C4-2B (cell line): ENCODE measurements around the gene RABL3.
"Not testable (repeated sequence)": the region's sequence is repeated elsewhere in the genome, so short reads cannot be mapped to it uniquely, and the experiment has no call there.

Experiments
- H3K27ac ChIP-seq: fragments of 450-650 bp; 2 replicates; pipeline ENCODE4 v1.5.1; 2017
- ZFX ChIP-seq: fragments of 450-650 bp; IDR thresholded peaks from 2 replicates; pipeline ENCODE4 v1.6.1; 2017
- TF ChIP-seq, protein P1 (sequence below): fragments of 450-650 bp; conservative IDR thresholded peaks from 2 replicates; pipeline ENCODE4 v1.5.1; 2017; ENCODE audit warnings: mild to moderate bottlenecking

Gene RABL3

DNA sequence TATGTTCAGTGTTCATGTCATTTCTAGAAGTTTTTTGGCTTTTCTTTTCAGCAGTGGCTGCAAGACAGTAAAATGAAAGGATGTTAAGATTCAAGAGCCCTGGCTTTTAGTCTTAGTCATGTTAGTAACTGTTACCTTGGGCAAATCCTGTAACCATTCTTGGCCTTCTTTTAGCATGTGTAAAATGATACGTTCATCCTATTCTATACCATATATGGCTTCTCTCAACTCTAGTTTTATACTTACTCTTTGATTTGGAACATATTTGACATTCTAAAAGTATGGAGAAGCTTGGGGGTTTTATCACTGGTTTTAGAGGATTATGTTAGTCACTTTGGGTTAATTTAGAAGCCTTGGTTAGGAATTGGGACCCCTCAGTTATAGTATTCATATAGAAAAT lies 20.3 kb upstream of the RABL3 start:
- TF ChIP-seq ZFX, result no peak
- TF ChIP-seq, protein P1, sequence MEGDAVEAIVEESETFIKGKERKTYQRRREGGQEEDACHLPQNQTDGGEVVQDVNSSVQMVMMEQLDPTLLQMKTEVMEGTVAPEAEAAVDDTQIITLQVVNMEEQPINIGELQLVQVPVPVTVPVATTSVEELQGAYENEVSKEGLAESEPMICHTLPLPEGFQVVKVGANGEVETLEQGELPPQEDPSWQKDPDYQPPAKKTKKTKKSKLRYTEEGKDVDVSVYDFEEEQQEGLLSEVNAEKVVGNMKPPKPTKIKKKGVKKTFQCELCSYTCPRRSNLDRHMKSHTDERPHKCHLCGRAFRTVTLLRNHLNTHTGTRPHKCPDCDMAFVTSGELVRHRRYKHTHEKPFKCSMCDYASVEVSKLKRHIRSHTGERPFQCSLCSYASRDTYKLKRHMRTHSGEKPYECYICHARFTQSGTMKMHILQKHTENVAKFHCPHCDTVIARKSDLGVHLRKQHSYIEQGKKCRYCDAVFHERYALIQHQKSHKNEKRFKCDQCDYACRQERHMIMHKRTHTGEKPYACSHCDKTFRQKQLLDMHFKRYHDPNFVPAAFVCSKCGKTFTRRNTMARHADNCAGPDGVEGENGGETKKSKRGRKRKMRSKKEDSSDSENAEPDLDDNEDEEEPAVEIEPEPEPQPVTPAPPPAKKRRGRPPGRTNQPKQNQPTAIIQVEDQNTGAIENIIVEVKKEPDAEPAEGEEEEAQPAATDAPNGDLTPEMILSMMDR, result no peak
- no peak overlapping the region for H3K27ac ChIP-seq

DNA sequence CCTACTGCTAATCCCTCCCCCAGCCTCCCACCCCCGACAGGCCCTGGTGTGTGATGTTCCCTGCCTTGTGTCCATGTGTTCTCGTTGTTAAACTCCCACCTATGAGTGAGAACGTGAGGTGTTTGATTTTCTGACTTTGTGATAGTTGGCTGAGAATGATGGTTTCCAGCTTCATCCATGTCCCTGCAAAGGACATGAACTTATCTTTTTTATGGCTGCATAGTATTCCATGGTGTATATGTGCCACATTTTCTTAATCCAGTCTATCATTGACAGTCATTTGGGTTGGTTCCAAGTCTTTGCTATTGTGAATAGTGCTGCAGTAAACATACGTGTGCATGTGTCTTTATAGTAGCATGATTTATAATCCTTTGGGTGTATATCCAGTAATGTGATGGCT lies 16.2 kb upstream of the RABL3 start:
- H3K27ac ChIP-seq, result not testable (repeated sequence)

DNA sequence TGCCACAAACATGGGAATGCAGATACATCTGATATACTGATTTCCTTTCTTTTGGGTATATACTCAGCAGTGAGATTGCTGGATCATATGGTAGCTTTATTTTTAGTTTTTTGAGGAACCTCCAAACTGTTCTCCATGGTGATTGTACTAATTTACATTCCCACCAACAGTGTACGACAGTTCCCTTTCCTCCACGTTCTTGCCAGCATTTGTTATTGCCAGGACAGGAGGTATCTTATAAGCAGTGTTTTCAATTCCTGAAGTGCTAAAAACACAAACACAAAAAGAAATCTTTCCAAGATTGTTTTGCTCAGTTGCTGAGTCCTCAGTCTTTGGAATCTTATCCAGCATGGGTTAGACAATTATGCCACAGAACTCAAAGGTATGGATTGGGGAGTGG lies 13.7 kb upstream of the RABL3 start:
- H3K27ac ChIP-seq, result no peak overlapping the region
- TF ChIP-seq, protein P1, result no peak
- no peak for TF ChIP-seq ZFX

DNA sequence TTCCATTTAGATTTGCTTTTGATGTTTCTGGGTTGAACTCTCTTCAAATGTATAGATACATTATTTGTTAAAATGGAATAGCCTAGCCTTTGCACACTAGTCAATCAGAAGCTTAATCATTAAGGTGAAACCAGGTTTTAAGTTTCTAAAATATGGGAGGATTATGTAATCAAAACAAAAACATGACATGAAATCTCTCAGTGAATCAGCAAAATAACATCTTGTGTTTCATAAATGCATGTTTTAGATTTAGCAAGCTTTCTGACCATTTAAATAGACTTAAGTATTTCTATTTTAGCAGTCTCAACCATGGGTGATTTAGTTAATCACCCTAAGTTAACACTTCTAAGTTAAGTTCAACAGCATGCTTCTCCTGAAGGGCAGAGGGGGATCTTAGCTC lies 11.5 kb upstream of the RABL3 start:
- TF ChIP-seq ZFX, result no peak
- TF ChIP-seq, protein P1, result no peak
- no peak overlapping the region for H3K27ac ChIP-seq

DNA sequence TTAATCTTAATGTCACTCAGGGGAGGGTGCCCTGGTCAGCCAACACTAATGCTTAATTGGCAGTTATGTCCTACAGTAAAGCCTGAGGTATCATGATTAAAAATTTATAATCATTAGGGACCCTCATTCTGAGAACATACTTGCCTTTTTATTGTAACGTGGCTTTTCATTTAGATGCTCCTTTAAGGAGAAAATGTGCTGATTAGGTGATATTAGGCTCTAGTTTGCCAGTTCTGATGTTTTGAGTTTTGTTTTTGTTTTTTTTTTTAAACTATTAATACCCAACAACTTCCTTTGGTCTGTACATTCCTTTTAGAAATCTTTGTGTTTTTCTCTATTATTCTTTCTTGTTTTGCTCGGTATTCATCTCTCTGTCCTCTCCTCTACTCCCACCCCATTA lies 10.5 kb upstream of the RABL3 start:
- no peak for TF ChIP-seq ZFX
- TF ChIP-seq, protein P1, result no peak

DNA sequence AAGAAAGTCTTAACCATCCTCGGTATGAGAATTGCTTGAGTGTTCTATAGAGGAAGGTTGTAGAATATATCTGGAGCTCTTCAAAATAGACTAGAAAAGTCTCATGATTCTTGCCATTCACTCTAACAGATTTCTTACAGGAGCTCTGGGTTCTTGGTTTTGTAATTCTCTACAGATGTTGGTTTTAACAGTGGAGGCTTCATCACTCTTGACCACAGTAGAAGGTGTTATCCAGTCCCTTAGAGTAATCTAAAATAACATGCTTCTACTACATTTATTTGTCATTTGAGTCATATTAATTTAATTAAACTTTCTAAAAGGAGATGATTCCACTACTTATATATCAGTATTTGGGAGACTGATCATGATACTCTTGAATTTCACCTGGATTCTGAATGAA lies 9.9 kb upstream of the RABL3 start:
- no peak overlapping the region for H3K27ac ChIP-seq
- TF ChIP-seq, protein P1, result no peak
- TF ChIP-seq ZFX, result no peak

More for the DNA sequence above, 10.5 kb upstream of the RABL3 start:
- no peak overlapping the region for H3K27ac ChIP-seq

DNA sequence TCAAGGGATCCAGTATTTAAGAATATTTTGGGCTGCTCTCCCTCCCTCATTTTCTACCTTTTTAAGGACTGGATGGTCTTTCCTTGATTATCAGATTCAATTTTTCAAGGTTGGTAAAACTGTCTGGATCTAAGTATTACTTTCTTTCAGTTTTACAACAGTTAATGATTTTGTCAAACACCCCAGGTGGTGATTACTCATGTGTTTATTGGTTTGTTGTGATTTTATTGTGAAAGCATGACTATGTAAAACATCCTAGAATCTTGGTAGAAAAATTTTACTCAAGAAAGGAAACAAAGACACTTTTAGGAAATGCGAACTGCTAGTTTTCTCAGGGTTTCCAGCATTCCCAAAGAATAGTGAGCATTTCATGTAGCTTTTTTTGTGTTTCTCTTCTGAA lies 7.5 kb upstream of the RABL3 start:
- H3K27ac ChIP-seq, result no peak overlapping the region
- TF ChIP-seq ZFX, result no peak
- TF ChIP-seq, protein P1, result no peak

DNA sequence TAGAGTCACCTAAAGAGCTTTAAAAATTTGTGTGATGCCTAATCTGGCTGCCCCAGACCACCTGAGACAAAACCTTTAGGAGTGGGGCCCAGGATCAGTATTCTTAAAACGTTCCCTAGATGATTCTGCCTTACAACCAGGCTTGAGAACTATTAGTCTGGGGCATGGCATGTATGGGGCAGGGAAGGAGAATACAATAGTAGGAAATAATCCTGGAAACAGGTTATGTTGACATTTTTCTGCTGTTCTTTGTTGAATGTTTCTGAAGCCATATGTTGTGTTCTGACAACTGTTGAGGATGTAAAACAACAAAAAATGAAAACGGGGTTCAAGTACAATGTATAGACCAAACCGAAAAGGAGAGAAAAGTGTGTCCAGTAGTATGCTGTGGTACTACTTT lies 3.1 kb upstream of the RABL3 start:
- no peak overlapping the region for H3K27ac ChIP-seq
- TF ChIP-seq, protein P1, result no peak
- no peak for TF ChIP-seq ZFX
